ENCODE results near the gene KANSL3. TPM values are rescaled to one million over a fixed set of nuclear protein-coding genes. Genes with fewer than 3 reads are reported as not detected.
"Not testable (repeated sequence)": the region's sequence is repeated elsewhere in the genome, so short reads cannot be mapped to it uniquely, and the experiment has no call there.

The KANSL3 gene
- total and polyA plus RNA-seq, 2 donors (not counting 1 experiment from before 2014, with no cell fraction given): 22.2 to 56.9 TPM

- H2AFZ ChIP-seq (ENCODE audit: insufficient read depth, low read depth, low read length, poor library complexity, severe bottlenecking): no peak overlapping the region
- H3K79me2 ChIP-seq (ENCODE audit: control insufficient read depth, insufficient read depth, low read length): no peaks in the 10 kb centered on the region
- ATAC-seq (ENCODE audit: low read depth): no peak
- POLR2A ChIA-PET: no interaction called here
- DNase-seq: no peak
- no peak overlapping the region for H3K4me2 ChIP-seq (replicated peaks; ENCODE audit: low read depth, low read length, poor library complexity, severe bottlenecking)
- intact Hi-C loops (cut with micrococcal nuclease): no loop called here
- Mint-ChIP-seq H3K4me3 (no peak overlapping the region), H3K27ac (no peak overlapping the region), H3K27me3 (no peaks in the 10 kb centered on the region), H3K9me3 (ENCODE audit: insufficient read depth) (no peaks in the 10 kb centered on the region), H3K4me1 (peaks cover 15% of the 10 kb centered on the region)
- H3K27me3 ChIP-seq (replicated peaks in 1 of 4; ENCODE audit: control extremely low read depth in 1 of 4, control insufficient read depth in 3 of 4, insufficient read depth in 4 of 4, low read length in 3 of 4): no peaks in the 10 kb centered on the region
- peaks cover 0 to 4% (median 0%) of the 10 kb centered on the region in 3 donors for H3K9me3 ChIP-seq (ENCODE audit: control extremely low read depth in 1 of 3, control insufficient read depth in 2 of 3, insufficient read depth in 1 of 3, low read length in 2 of 3)
- TF ChIP-seq CTCF (IDR thresholded peaks at IDR 0.05) (no peak), EZH2 (IDR thresholded peaks at IDR 0.05; ENCODE audit: borderline replicate concordance, insufficient read depth, low read depth, low read length, poor library complexity, severe bottlenecking) (no peak)
- H3K9ac ChIP-seq (ENCODE audit: low read length): no peak overlapping the region
- CTCF ChIA-PET: interaction anchor here (1.4 kb wide), 1 partner anchor 10 kb away, joined by 9 read pairs; no protein-coding TSS in a partner anchor
- no peaks in the 10 kb centered on the region for H4K20me1 ChIP-seq (ENCODE audit: control insufficient read depth, insufficient read depth, low read length, poor library complexity, severe bottlenecking)
- H3K4me3 ChIP-seq (ENCODE audit: control extremely low read depth in 1 of 5, extremely low read depth in 1 of 5, insufficient read depth in 1 of 5, low read depth in 2 of 5, low read length in 4 of 5): no peak overlapping the region
- 81% methylated on average over 4 of the region's 6 CpGs for WGBS (ENCODE audit: insufficient coverage)
- no peaks in the 10 kb centered on the region for H3K36me3 ChIP-seq (replicated peaks in 1 of 2; ENCODE audit: control extremely low read depth in 1 of 2, control insufficient read depth in 1 of 2, extremely low read depth in 1 of 2, insufficient read depth in 2 of 2, low read length in 1 of 2)
- peaks cover 6 to 11% of the 10 kb centered on the region in 2 donors for H3K4me1 ChIP-seq (ENCODE audit: control insufficient read depth in 2 of 2, insufficient read depth in 2 of 2, low read length in 2 of 2)
- no peak overlapping the region for H3K27ac ChIP-seq (ENCODE audit: low read length in 2 of 2)
Observed at GRCh38 chr2:96558061-96558460, 80.1 kb downstream of the KANSL3 start.

- H3K9me3 ChIP-seq (ENCODE audit: control extremely low read depth in 1 of 3, control insufficient read depth in 2 of 3, insufficient read depth in 1 of 3, low read length in 2 of 3); H3K27ac ChIP-seq (ENCODE audit: low read length in 2 of 2); intact Hi-C loops (cut with micrococcal nuclease); ATAC-seq (ENCODE audit: low read depth); DNase-seq; H3K79me2 ChIP-seq (ENCODE audit: control insufficient read depth, insufficient read depth, low read length); H3K27me3 Mint-ChIP-seq; H3K27me3 ChIP-seq (replicated peaks in 1 of 4; ENCODE audit: control extremely low read depth in 1 of 4, control insufficient read depth in 3 of 4, insufficient read depth in 4 of 4, low read length in 3 of 4); H3K27ac Mint-ChIP-seq; H3K9me3 Mint-ChIP-seq (ENCODE audit: insufficient read depth); H3K4me2 ChIP-seq (replicated peaks; ENCODE audit: low read depth, low read length, poor library complexity, severe bottlenecking); H3K4me3 ChIP-seq (ENCODE audit: control extremely low read depth in 1 of 5, extremely low read depth in 1 of 5, insufficient read depth in 1 of 5, low read depth in 2 of 5, low read length in 4 of 5); POLR2A ChIA-PET; H3K4me3 Mint-ChIP-seq; H2AFZ ChIP-seq (ENCODE audit: insufficient read depth, low read depth, low read length, poor library complexity, severe bottlenecking); H3K36me3 ChIP-seq (replicated peaks in 1 of 2; ENCODE audit: control extremely low read depth in 1 of 2, control insufficient read depth in 1 of 2, extremely low read depth in 1 of 2, insufficient read depth in 2 of 2, low read length in 1 of 2); H3K9ac ChIP-seq (ENCODE audit: low read length); H4K20me1 ChIP-seq (ENCODE audit: control insufficient read depth, insufficient read depth, low read length, poor library complexity, severe bottlenecking): not testable (repeated sequence)
- CTCF ChIA-PET: interaction anchor here (1.1 to 1.4 kb wide), 3 partner anchors 10 to 30 kb away, joined by 3 to 9 read pairs (median 4); no protein-coding TSS in a partner anchor
- WGBS (ENCODE audit: insufficient coverage): 94% methylated on average over 5 of the region's 6 CpGs
- peaks cover 6 to 11% of the 10 kb centered on the region in 2 donors for H3K4me1 ChIP-seq (ENCODE audit: control insufficient read depth in 2 of 2, insufficient read depth in 2 of 2, low read length in 2 of 2)
- peaks cover 15% of the 10 kb centered on the region for H3K4me1 Mint-ChIP-seq
Observed at GRCh38 chr2:96557421-96557820, 80.7 kb downstream of the KANSL3 start.
